Endothelial cell of umbilical vein (primary cell): ENCODE measurements around the gene FAM43B. TPM values are rescaled to one million over a fixed set of nuclear protein-coding genes. Genes with fewer than 3 reads are reported as not detected.

Source experiments
- BruUV-seq: library from RNA; stranded (reverse); fragments of 400-500 nt; replicated peaks from 2 replicates; lab custom pipeline; 2021; lab: Mats Ljungman, UMichigan
- CTCF ChIA-PET: fragments of 300-600, 350-600 bp; sonication (Branson Sonifier 250); formaldehyde crosslinking; loops from one replicate; lab custom pipeline; 2021; ENCODE audit warnings: antibody characterized with exemption, inconsistent platforms; lab: Charles Lee
- POLR2A ChIA-PET: fragments of 300-600, 350-600 bp; sonication (Branson Sonifier 250); formaldehyde crosslinking; loops from one replicate; lab custom pipeline; 2021; ENCODE audit warnings: antibody characterized with exemption, inconsistent platforms; lab: Charles Lee
- DNase-seq: peaks from one replicate; pipeline ENCODE4 v3.0.0-alpha.2; 2011; ENCODE audit warnings: low read depth, low spot score
- FAIRE-seq: peaks from 2 replicates; lab custom pipeline; 2011; peaks lifted over from hg19 to GRCh38; lab: Jason Lieb, UNC
- H2AFZ ChIP-seq: 2 replicates; pipeline ENCODE4 v1.6.0; 2012; ENCODE audit warnings: low read depth, low read length, control low read depth, inconsistent platforms
- H3K27ac ChIP-seq: 2 replicates; pipeline ENCODE4 v1.5.1; 2011; ENCODE audit warnings: low read depth, mild to moderate bottlenecking, control low read depth, low read length, moderate library complexity; ENCODE audit not compliant: insufficient read depth
- H3K27me3 ChIP-seq, 2 experiments: 2 replicates each; pipeline versions ENCODE4 v1.6.0 to v1.6.1; 2011; ENCODE audit warnings: low read length in 2 of 2, mixed read lengths in 1 of 2; ENCODE audit not compliant: control insufficient read depth in 2 of 2, insufficient read depth in 2 of 2
- H3K36me3 ChIP-seq, 2 experiments: 2 replicates in 1 of 2; 3 replicates in 1 of 2; pipeline ENCODE4 v1.5.1; 2011; ENCODE audit warnings: low read length in 2 of 2, mild to moderate bottlenecking in 1 of 2, moderate library complexity in 1 of 2; ENCODE audit not compliant: control insufficient read depth in 2 of 2, insufficient read depth in 2 of 2; ENCODE audit errors: extremely low read depth in 1 of 2
- H3K4me1 ChIP-seq: 3 replicates; pipeline ENCODE4 v1.5.1; 2011; ENCODE audit warnings: mild to moderate bottlenecking, low read length; ENCODE audit not compliant: control insufficient read depth, insufficient read depth; ENCODE audit errors: extremely low read depth
- H3K4me2 ChIP-seq: 2 replicates; pipeline ENCODE4 v1.6.1; 2011; ENCODE audit warnings: low read length, control low read depth, mixed read lengths; ENCODE audit not compliant: insufficient read depth
- H3K4me3 ChIP-seq, 3 experiments: fragments of 200-600 bp in 1 of 3; sonication (generic), shearing (Covaris generic) in 1 of 3; replicated peaks in 1 of 3; 2 replicates each; pipeline ENCODE4 v1.5.1; 2011 to 2016; ENCODE audit warnings: control low read depth in 3 of 3, low read length in 3 of 3, mild to moderate bottlenecking in 2 of 3, inconsistent platforms in 1 of 3, low read depth in 1 of 3, moderate library complexity in 1 of 3; ENCODE audit not compliant: insufficient read depth in 1 of 3
- H3K79me2 ChIP-seq: 2 replicates; pipeline ENCODE4 v1.6.0; 2012; ENCODE audit warnings: low read length, inconsistent platforms; ENCODE audit not compliant: control insufficient read depth, insufficient read depth
- H3K9ac ChIP-seq: replicated peaks from 2 replicates; pipeline ENCODE3; 2011; ENCODE audit warnings: low read length, control low read depth; ENCODE audit not compliant: insufficient read depth; ENCODE audit errors: extremely low read depth
- H3K9me1 ChIP-seq: replicated peaks from 3 replicates; pipeline ENCODE4 v1.6.0; 2011; ENCODE audit warnings: mild to moderate bottlenecking, low read length; ENCODE audit not compliant: control insufficient read depth, insufficient read depth; ENCODE audit errors: extremely low read depth
- H3K9me3 ChIP-seq: replicated peaks from 2 replicates; pipeline ENCODE4 v1.5.1; 2012; ENCODE audit warnings: low read length, inconsistent platforms; ENCODE audit not compliant: control insufficient read depth, insufficient read depth
- H4K20me1 ChIP-seq: replicated peaks from 2 replicates; pipeline ENCODE3; 2011; ENCODE audit warnings: mild to moderate bottlenecking, low read length; ENCODE audit not compliant: control insufficient read depth, insufficient read depth; ENCODE audit errors: extremely low read depth
- CTCF ChIP-seq, 2 donors: IDR thresholded peaks; 1 replicate in 1 of 2; 2 replicates in 1 of 2; pipeline ENCODE4 v1.5.1; 2011; ENCODE audit warnings: low read length in 2 of 2, mild to moderate bottlenecking in 2 of 2, moderate library complexity in 2 of 2, control low read depth in 1 of 2, inconsistent platforms in 1 of 2, low read depth in 1 of 2; ENCODE audit not compliant: insufficient read depth in 1 of 2; ENCODE audit errors: extremely low read depth in 1 of 2
- EZH2 ChIP-seq: IDR thresholded peaks from 2 replicates; pipeline ENCODE4 v1.6.1; 2012; ENCODE audit warnings: borderline replicate concordance, low read depth, mild to moderate bottlenecking, moderate library complexity, low read length, inconsistent platforms; ENCODE audit not compliant: severe bottlenecking
- FOS ChIP-seq: IDR thresholded peaks from 2 replicates; pipeline ENCODE4 v1.6.1; 2011; ENCODE audit warnings: mild to moderate bottlenecking, low read length, moderate library complexity, borderline replicate concordance; ENCODE audit not compliant: insufficient read depth
- GATA2 ChIP-seq: IDR thresholded peaks from 2 replicates; pipeline ENCODE4 v1.7.0; 2011; ENCODE audit warnings: low read depth, mild to moderate bottlenecking, moderate library complexity, mixed read lengths, low read length; ENCODE audit not compliant: insufficient read length, insufficient read depth
- JUN ChIP-seq: IDR thresholded peaks from 2 replicates; pipeline ENCODE4 v1.6.1; 2011; ENCODE audit warnings: borderline replicate concordance, low read depth; ENCODE audit not compliant: insufficient read length, insufficient read depth
- MAX ChIP-seq: IDR thresholded peaks from 2 replicates; pipeline ENCODE4 v1.6.1; 2011; ENCODE audit not compliant: insufficient read depth, insufficient read length
- MYC ChIP-seq: IDR thresholded peaks from one replicate; pipeline ENCODE4 v1.6.1; 2011; ENCODE audit warnings: mild to moderate bottlenecking, low read depth, low read length
- POLR2A ChIP-seq: IDR thresholded peaks from 2 replicates; pipeline ENCODE4 v1.6.1; 2012; ENCODE audit warnings: low read depth, mild to moderate bottlenecking, control low read depth, low read length
- POLR2AphosphoS5 ChIP-seq: IDR thresholded peaks from 2 replicates; pipeline ENCODE4 v1.6.1; 2012; ENCODE audit warnings: low read depth, mild to moderate bottlenecking, control low read depth, low read length, moderate library complexity; ENCODE audit not compliant: insufficient read depth
- dilution Hi-C: fragments of 300-500 bp; cut with MboI; formaldehyde crosslinking; loops from one replicate; pipeline ENCODE4 v1.15.0; 2019; ENCODE audit warnings: low sequenced_read_pairs; ENCODE audit not compliant: extremely low pct_ligation_motif_present
- intact Hi-C: fragments of 100-400 bp; cut with micrococcal nuclease; formaldehyde crosslinking; loops from one replicate; pipeline ENCODE4 v1.10.0; 2022
- polyA plus RNA-seq, 4 experiments: library from polyadenylated mRNA; depleted of rRNA in 3 of 4; stranded (reverse) in 3 of 4; unstranded in 1 of 4; fragments of >200 nt; gene quantifications; 2 replicates each; pipeline versions ENCODE4 v1.2.1 to v1.2.3, GENCODE V29; 2011 to 2012; ENCODE audit warnings: missing spikeins in 1 of 4
- total RNA-seq: library from RNA; stranded (reverse); gene quantifications from 2 replicates; pipeline ENCODE4 v1.2.3, GENCODE V29; 2021

FAM43B gene
- total and polyA plus RNA-seq, 2 donors (not counting 3 experiments of a cell fraction or from before 2014, with no cell fraction given): not detected

- H3K4me1 ChIP-seq: no peaks in the 10 kb centered on the region
- H3K36me3 ChIP-seq: no peaks in the 10 kb centered on the region
- no peak for DNase-seq
- no peaks in the 10 kb centered on the region for H4K20me1 ChIP-seq
- no peak overlapping the region for H3K4me2 ChIP-seq
- no peak overlapping the region for H3K4me3 ChIP-seq
- H3K27me3 ChIP-seq: peaks cover 5 to 6% of the 10 kb centered on the region in 2 experiments
- no TSS peak for BruUV-seq
- FAIRE-seq: no peak
- H2AFZ ChIP-seq: no peak overlapping the region
- ChIA-PET CTCF (interaction anchor here (0.6 to 1.9 kb wide), 2 partner anchors 62 to 1276 kb away, joined by 3 to 4 read pairs; no protein-coding TSS in a partner anchor), POLR2A (no interaction called here)
- no peaks in the 10 kb centered on the region for H3K9me1 ChIP-seq
- no peaks in the 10 kb centered on the region for H3K9me3 ChIP-seq
- no peak for TF ChIP-seq MYC
- TF ChIP-seq EZH2: no peak
- no peak for TF ChIP-seq MAX
- no peak for TF ChIP-seq GATA2
- TF ChIP-seq POLR2AphosphoS5: no peak
- no peak for TF ChIP-seq CTCF (IDR thresholded peaks at IDR 0.05; ENCODE audit: extremely low read depth in 1 of 2, insufficient read depth in 1 of 2, low read depth in 1 of 2, low read length in 2 of 2)
- TF ChIP-seq JUN: no peak
- no peak for TF ChIP-seq FOS
- no peak for TF ChIP-seq POLR2A
- dilution Hi-C loops: no loop called here
- H3K9ac ChIP-seq: no peak overlapping the region
- no peak overlapping the region for H3K27ac ChIP-seq
- H3K79me2 ChIP-seq: no peaks in the 10 kb centered on the region
- intact Hi-C loops: no loop called here
Measured at GRCh38 chr1:20571427-20571826, 19.1 kb downstream of the FAM43B start.
